BE2C (cell line): ENCODE results near the gene NIPAL3.

Experiments
- DNase-seq: peaks from one replicate; pipeline ENCODE4 v3.0.0-alpha.2; 2020
- H3K27me3 ChIP-seq: fragments of 250-450 bp; sonication (Bioruptor Pico); 2 replicates; pipeline ENCODE4 v1.5.1; 2020; ENCODE audit warnings: mild to moderate bottlenecking
- H3K36me3 ChIP-seq: fragments of 250-450 bp; sonication (Bioruptor Pico); 2 replicates; pipeline ENCODE4 v1.5.1; 2020; ENCODE audit warnings: mild to moderate bottlenecking
- H3K4me1 ChIP-seq: fragments of 250-450 bp; sonication (Bioruptor Pico); 2 replicates; pipeline ENCODE4 v1.5.1; 2020
- H3K4me3 ChIP-seq: 2 replicates; pipeline ENCODE4 v1.5.1; 2011; ENCODE audit warnings: low read depth, low read length
- H3K9me3 ChIP-seq: fragments of 250-450 bp; sonication (Bioruptor Pico); 2 replicates; pipeline ENCODE4 v1.5.1; 2020
- TF ChIP-seq, protein P1 (sequence below): IDR thresholded peaks from 2 replicates; pipeline ENCODE4 v1.5.1; 2012; ENCODE audit warnings: mild to moderate bottlenecking, low read depth, low read length

The NIPAL3 gene

DNA sequence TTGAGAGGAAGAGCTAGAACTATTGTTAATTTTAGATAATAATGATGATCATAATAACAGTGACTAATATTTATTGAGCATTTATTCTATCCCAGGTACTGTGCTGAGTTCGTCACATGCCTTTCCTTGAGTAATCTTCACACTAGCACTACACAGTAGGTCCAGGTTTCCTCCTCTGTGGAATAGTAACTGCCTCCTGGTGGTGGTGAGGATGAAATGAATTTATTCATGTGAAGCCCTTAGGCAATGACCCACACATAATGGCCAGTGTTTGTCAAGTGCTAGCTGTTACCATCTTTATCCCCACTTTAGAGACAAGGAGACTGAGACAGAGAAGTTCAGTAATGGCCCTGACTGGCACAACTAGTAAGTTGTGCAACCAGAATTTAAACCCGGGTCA is 5.9 kb downstream of the NIPAL3 start:
- no peak for DNase-seq
- H3K9me3 ChIP-seq: no peaks in the 10 kb centered on the region
- no peaks in the 10 kb centered on the region for H3K4me1 ChIP-seq
- H3K27me3 ChIP-seq: no peaks in the 10 kb centered on the region
- H3K4me3 ChIP-seq: no peak overlapping the region
- H3K36me3 ChIP-seq: no peaks in the 10 kb centered on the region
- TF ChIP-seq, protein P1, sequence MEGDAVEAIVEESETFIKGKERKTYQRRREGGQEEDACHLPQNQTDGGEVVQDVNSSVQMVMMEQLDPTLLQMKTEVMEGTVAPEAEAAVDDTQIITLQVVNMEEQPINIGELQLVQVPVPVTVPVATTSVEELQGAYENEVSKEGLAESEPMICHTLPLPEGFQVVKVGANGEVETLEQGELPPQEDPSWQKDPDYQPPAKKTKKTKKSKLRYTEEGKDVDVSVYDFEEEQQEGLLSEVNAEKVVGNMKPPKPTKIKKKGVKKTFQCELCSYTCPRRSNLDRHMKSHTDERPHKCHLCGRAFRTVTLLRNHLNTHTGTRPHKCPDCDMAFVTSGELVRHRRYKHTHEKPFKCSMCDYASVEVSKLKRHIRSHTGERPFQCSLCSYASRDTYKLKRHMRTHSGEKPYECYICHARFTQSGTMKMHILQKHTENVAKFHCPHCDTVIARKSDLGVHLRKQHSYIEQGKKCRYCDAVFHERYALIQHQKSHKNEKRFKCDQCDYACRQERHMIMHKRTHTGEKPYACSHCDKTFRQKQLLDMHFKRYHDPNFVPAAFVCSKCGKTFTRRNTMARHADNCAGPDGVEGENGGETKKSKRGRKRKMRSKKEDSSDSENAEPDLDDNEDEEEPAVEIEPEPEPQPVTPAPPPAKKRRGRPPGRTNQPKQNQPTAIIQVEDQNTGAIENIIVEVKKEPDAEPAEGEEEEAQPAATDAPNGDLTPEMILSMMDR: no peak

DNA sequence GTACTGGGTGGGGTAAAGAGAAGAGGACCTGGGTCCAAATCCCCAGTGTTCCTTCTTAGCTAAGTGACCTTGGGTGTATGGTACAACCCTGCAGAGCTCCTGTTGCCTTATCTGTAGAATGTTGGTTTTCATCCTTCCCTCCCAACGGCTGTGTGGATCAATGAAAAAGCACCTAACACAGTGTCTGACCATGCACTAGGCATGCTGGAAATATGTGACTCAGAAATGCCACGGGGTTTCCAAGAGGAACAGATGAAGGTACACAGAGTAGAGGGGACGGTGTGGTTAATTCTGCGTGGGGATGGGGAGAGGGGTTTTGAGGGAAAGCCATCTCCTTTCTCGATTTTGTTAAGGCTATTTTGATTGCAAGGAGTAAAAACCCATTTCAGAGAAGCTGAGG is 8.6 kb downstream of the NIPAL3 start:
- TF ChIP-seq, protein P1: no peak
- no peaks in the 10 kb centered on the region for H3K4me1 ChIP-seq
- H3K36me3 ChIP-seq: no peaks in the 10 kb centered on the region
- H3K9me3 ChIP-seq: no peaks in the 10 kb centered on the region
- DNase-seq: no peak
- no peaks in the 10 kb centered on the region for H3K27me3 ChIP-seq
- H3K4me3 ChIP-seq: no peak overlapping the region

DNA sequence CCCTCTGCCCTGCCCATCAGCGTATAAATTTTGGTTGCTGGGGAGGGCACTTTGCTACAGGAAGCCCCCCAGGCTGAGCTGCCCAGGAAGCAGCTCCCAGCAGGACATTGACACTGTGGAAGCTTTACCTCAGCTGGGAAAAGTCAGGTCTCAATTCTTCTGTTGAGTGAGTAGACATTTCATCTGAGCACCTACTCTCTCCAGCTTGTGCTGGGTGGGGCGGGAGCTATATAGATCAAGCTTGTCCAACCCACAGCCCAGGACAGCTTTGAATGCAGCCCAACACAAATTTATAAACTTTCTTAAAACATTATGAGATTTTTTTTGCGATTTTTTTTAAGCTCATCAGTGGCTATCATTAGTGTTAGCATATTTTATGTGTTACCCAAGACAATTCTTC is 9.4 kb downstream of the NIPAL3 start:
- no peak overlapping the region for H3K4me3 ChIP-seq
- DNase-seq: no peak
- H3K9me3 ChIP-seq: no peaks in the 10 kb centered on the region
- no peaks in the 10 kb centered on the region for H3K27me3 ChIP-seq
- H3K4me1 ChIP-seq: no peaks in the 10 kb centered on the region
- no peaks in the 10 kb centered on the region for H3K36me3 ChIP-seq
- TF ChIP-seq, protein P1: no peak

DNA sequence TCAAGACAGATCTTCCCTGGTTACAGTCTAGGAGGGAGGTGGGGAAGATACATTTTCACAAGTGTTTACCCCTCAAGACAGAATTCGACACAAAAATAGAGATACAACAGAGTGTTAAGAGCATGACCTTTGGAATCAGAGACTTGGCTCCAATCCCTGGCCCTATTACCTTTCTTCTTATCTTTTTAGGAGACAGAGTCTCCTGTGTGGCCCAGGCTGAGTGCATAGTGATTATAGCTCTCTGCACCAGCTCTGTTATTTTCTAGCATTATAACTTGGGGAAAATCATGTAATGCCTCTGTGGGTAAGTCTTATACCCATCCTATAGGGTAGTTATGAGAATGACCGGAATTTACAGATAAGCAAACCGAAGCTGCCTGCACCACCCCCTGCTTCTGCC is 9.8 kb downstream of the NIPAL3 start:
- H3K27me3 ChIP-seq: no peaks in the 10 kb centered on the region
- H3K9me3 ChIP-seq: no peaks in the 10 kb centered on the region
- no peaks in the 10 kb centered on the region for H3K4me1 ChIP-seq
- TF ChIP-seq, protein P1: no peak
- H3K36me3 ChIP-seq: no peaks in the 10 kb centered on the region
- no peak for DNase-seq
- no peak overlapping the region for H3K4me3 ChIP-seq

DNA sequence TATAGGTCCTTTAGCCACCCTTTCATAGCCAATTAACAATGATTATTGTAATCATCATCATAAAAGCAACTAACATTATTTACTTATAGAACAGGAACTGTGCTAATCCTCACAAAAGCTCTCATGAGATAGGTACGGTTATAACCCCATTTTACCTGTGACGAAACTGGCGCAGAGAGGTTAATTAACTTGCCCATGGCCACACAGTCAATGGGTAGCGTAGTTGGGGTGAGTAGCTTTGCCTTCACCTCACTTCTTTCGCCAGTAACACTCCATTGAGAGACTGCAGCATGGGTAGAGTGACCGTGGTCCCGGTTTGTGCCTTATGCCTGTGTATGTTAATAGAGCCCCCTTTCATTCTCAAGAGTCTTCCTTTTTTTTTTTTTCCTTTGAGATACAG is 10.3 kb downstream of the NIPAL3 start:
- DNase-seq: no peak
- Histone ChIP-seq H3K4me3 (no peak overlapping the region), H3K27me3 (no peaks in the 10 kb centered on the region), H3K36me3 (no peaks in the 10 kb centered on the region), H3K9me3 (no peaks in the 10 kb centered on the region), H3K4me1 (no peaks in the 10 kb centered on the region)
- TF ChIP-seq, protein P1: no peak

DNA sequence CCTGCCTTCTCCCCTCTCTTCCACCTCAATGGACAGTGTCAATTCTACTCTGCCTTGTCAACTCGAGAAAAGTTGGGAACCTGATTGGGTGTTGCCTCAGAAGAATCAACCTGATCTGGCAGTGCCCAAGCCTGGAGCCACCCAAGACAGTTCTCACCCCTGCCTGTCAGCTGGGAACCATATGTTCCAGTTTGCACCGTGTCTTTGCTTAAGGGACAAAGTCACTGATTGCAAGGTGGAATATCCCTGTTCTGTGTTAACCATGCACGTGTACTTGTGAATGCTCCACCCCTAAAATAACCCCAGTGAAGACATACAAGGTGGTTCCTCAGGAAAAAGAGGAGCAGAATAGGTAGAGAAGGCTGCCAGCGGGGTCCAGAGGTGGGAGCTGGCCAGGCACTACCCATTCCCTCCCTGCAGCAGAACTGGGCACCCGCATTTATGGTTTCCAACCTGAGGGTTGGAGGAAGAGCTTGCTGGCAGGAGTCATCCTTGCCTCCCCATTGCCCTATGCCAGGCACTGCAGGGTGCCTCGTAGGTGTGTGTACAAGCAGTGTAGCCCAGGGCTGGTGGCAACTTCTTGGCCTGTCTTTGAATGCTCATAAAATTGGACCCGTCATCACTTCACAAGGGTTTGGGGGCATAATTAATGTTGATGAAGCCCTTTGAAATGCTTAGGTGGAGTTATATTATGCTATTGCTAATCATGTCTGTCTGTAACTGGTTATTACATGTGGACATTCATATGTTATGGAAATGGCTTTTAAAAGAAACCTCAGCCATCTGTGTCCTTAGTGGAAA is 11.3 kb downstream of the NIPAL3 start:
- no peaks in the 10 kb centered on the region for H3K27me3 ChIP-seq
- no peak for DNase-seq
- no peaks in the 10 kb centered on the region for H3K36me3 ChIP-seq
- no peaks in the 10 kb centered on the region for H3K9me3 ChIP-seq
- H3K4me1 ChIP-seq: no peaks in the 10 kb centered on the region
- TF ChIP-seq, protein P1: no peak
- no peak overlapping the region for H3K4me3 ChIP-seq
